Aorta (tissue), 5 donors: Measurements from ENCODE around the gene EVL. TPM values are rescaled to one million over a fixed set of nuclear protein-coding genes. Genes with fewer than 3 reads are reported as not detected.

Experiments
- ATAC-seq: fragments of 200-7000 bp; cut with Tn5 transposase; one replicate; pipeline ENCODE4 v1.9.1; 2022; ENCODE audit warnings: moderate library complexity; ENCODE audit not compliant: low FRiP score
- DNase-seq, 2 donors: peaks; one replicate each; pipeline ENCODE4 v3.0.0-alpha.2; 2020
- H3K27ac ChIP-seq, 2 donors: one replicate each; pipeline ENCODE4 v1.5.1; 2013; ENCODE audit warnings: low read length in 2 of 2, mild to moderate bottlenecking in 2 of 2, moderate library complexity in 2 of 2, control low read depth in 1 of 2, inconsistent platforms in 1 of 2, low read depth in 1 of 2
- H3K27me3 ChIP-seq, 2 donors: one replicate each; pipeline ENCODE4 v1.6.1; 2013; ENCODE audit warnings: control low read depth in 1 of 2, low read length in 1 of 2, mild to moderate bottlenecking in 1 of 2, moderate library complexity in 1 of 2; ENCODE audit not compliant: insufficient read depth in 2 of 2, control insufficient read depth in 1 of 2
- H3K36me3 ChIP-seq, 2 donors: one replicate each; pipeline ENCODE4 v1.6.1; 2013; ENCODE audit warnings: control low read depth in 1 of 2, low read length in 1 of 2, mild to moderate bottlenecking in 1 of 2; ENCODE audit not compliant: insufficient read depth in 2 of 2, control insufficient read depth in 1 of 2
- H3K4me1 ChIP-seq, 2 donors: one replicate each; pipeline ENCODE4 v1.6.1; 2013; ENCODE audit warnings: low read length in 2 of 2, control low read depth in 1 of 2, mild to moderate bottlenecking in 1 of 2, moderate library complexity in 1 of 2; ENCODE audit not compliant: insufficient read depth in 2 of 2, control insufficient read depth in 1 of 2
- H3K4me3 ChIP-seq, 2 donors: one replicate each; pipeline ENCODE4 v1.5.1; 2013; ENCODE audit warnings: low read length in 2 of 2, control low read depth in 1 of 2, mild to moderate bottlenecking in 1 of 2
- H3K9me3 ChIP-seq: one replicate; pipeline ENCODE4 v1.6.1; 2013; ENCODE audit warnings: mild to moderate bottlenecking, low read length; ENCODE audit not compliant: control insufficient read depth
- WGBS, 2 donors: extraction: QIAGEN DNeasy Blood & Tissue Kit; methylation state at CpG; one replicate each; pipeline ENCODE4 v1.1.7; 2013; 5-methylcytosine and 5-hydroxymethylcytosine counted together
- intact Hi-C, 2 donors: fragments of 100-400 bp; cut with DNase I; formaldehyde crosslinking; loops; one replicate each; pipeline versions ENCODE4 v1.14.2 to v1.15.0; 2022
- polyA plus RNA-seq, 2 donors: library from polyadenylated mRNA; stranded (reverse); fragments of 200-250 nt; gene quantifications; one replicate each; pipeline ENCODE4 v1.2.3, GENCODE V29; 2013
- total RNA-seq, 2 donors: library from RNA; stranded (reverse); fragmentation: NEBNext Ultra II Directional; extraction: Animal tissue kit (Norgen Biotek cat#: 25700); gene quantifications; one replicate each; pipeline ENCODE4 v1.2.1, GENCODE V29; 2021
- donor health status: healthy with polysubstance abuse.
- donor health status: Bipolar disorder and iron deficiency.
- donor health status: DM: no; HTN: no; CAD: no.
- donor health status: DM: no; HTN: no; CAD: no.
- donor health status: DM: yes; HTN: yes; CAD: no.

EVL gene
- total and polyA plus RNA-seq, 4 donors = 21.3 to 133 (median 55.7) TPM

- WGBS, 2 donors = 95 to 97% methylated on average over 3 of the region's 3 CpGs
- Histone ChIP-seq H3K4me1 (no peaks in the 10 kb centered on the region), H3K4me3 (no peak overlapping the region), H3K27me3 (no peaks in the 10 kb centered on the region), H3K36me3 (no peaks in the 10 kb centered on the region), H3K27ac (no peak overlapping the region), H3K9me3 (no peaks in the 10 kb centered on the region)
- ATAC-seq (no peak), DNase-seq (no peak)
- intact Hi-C loops = no loop called here
Measured at GRCh38 chr14:100048786-100049185, 16.4 kb upstream of the EVL start.

- no peaks in the 10 kb centered on the region for H3K36me3 ChIP-seq
- intact Hi-C loops = no loop called here
- H3K9me3 ChIP-seq = no peaks in the 10 kb centered on the region
- no peaks in the 10 kb centered on the region for H3K4me1 ChIP-seq
- no peak overlapping the region for H3K27ac ChIP-seq
- H3K4me3 ChIP-seq = no peak overlapping the region
- ATAC-seq = no peak
- WGBS, 2 donors = 64 to 70% methylated on average over 2 of the region's 2 CpGs
- DNase-seq = no peak
- H3K27me3 ChIP-seq = no peaks in the 10 kb centered on the region
Measured at GRCh38 chr14:100049220-100049619, 16.0 kb upstream of the EVL start.

GRCh38 chr14:100051103-100051502, 14.1 kb upstream of the EVL start:
- ATAC-seq (no peak), DNase-seq (no peak)
- Histone ChIP-seq H3K36me3 (no peaks in the 10 kb centered on the region), H3K27me3 (no peaks in the 10 kb centered on the region), H3K9me3 (no peaks in the 10 kb centered on the region), H3K4me1 (no peaks in the 10 kb centered on the region), H3K27ac (no peak overlapping the region), H3K4me3 (no peak overlapping the region)
- WGBS, 2 donors = 95 to 96% methylated on average over 2 of the region's 2 CpGs
- intact Hi-C loops = no loop called here

- intact Hi-C loops = no loop called here
- Histone ChIP-seq H3K4me1 (no peaks in the 10 kb centered on the region), H3K36me3 (no peaks in the 10 kb centered on the region), H3K4me3 (no peak overlapping the region), H3K9me3 (no peaks in the 10 kb centered on the region), H3K27me3 (no peaks in the 10 kb centered on the region), H3K27ac (no peak overlapping the region)
- ATAC-seq (no peak), DNase-seq (no peak)
- WGBS, 2 donors = 90 to 93% methylated on average over 5 of the region's 5 CpGs
Measured at GRCh38 chr14:100051543-100051942, 13.7 kb upstream of the EVL start.

GRCh38 chr14:100052819-100053218, 12.4 kb upstream of the EVL start:
- H3K36me3 ChIP-seq = no peaks in the 10 kb centered on the region
- intact Hi-C loops = no loop called here
- H3K27ac ChIP-seq = no peak overlapping the region
- no peaks in the 10 kb centered on the region for H3K4me1 ChIP-seq
- H3K27me3 ChIP-seq = no peaks in the 10 kb centered on the region
- WGBS, 2 donors = 47 to 49% methylated on average over 2 of the region's 2 CpGs
- no peak overlapping the region for H3K4me3 ChIP-seq
- H3K9me3 ChIP-seq = no peaks in the 10 kb centered on the region
- DNase-seq (no peak), ATAC-seq (no peak)

GRCh38 chr14:100054316-100055075, 10.7 kb upstream of the EVL start:
- no peaks in the 10 kb centered on the region for H3K27me3 ChIP-seq
- no peak overlapping the region for H3K4me3 ChIP-seq
- WGBS, 2 donors = 94 to 97% methylated on average over 13 of the region's 13 CpGs
- no peaks in the 10 kb centered on the region for H3K9me3 ChIP-seq
- DNase-seq = no peak
- H3K27ac ChIP-seq = no peak overlapping the region
- intact Hi-C loops = no loop called here
- no peaks in the 10 kb centered on the region for H3K36me3 ChIP-seq
- H3K4me1 ChIP-seq = no peaks in the 10 kb centered on the region
- no peak for ATAC-seq

GRCh38 chr14:100056431-100056830, 8.8 kb upstream of the EVL start:
- no peaks in the 10 kb centered on the region for H3K4me1 ChIP-seq
- no peaks in the 10 kb centered on the region for H3K9me3 ChIP-seq
- no peak overlapping the region for H3K4me3 ChIP-seq
- ATAC-seq (no peak), DNase-seq (no peak)
- no peak overlapping the region for H3K27ac ChIP-seq
- intact Hi-C loops = no loop called here
- WGBS, 2 donors = 55 to 69% methylated on average over 3 of the region's 3 CpGs
- no peaks in the 10 kb centered on the region for H3K27me3 ChIP-seq
- no peaks in the 10 kb centered on the region for H3K36me3 ChIP-seq

- intact Hi-C loops = no loop called here
- peak; percentile 56 for ATAC-seq
- WGBS, 2 donors = 49 to 51% methylated on average over 4 of the region's 4 CpGs
Measured at GRCh38 chr14:100056964-100057795, 8.0 kb upstream of the EVL start.

More at GRCh38 chr14:100056964-100057795, 8.0 kb upstream of the EVL start:
- DNase-seq = no peak
- no peaks in the 10 kb centered on the region for H3K36me3 ChIP-seq
- H3K4me1 ChIP-seq = no peaks in the 10 kb centered on the region
- H3K9me3 ChIP-seq = no peaks in the 10 kb centered on the region
- no peak overlapping the region for H3K27ac ChIP-seq
- H3K4me3 ChIP-seq = no peak overlapping the region
- H3K27me3 ChIP-seq = no peaks in the 10 kb centered on the region
